HEK293 (cell line): ENCODE measurements around the gene SPAG5.

Experiments used
- EGR2 ChIP-seq: fragments of 450-650 bp; formaldehyde crosslinking; IDR thresholded peaks from 2 replicates; pipeline ENCODE4 v1.5.1; 2016; ENCODE audit warnings: low read depth, missing biosample characterization, missing genetic modification characterization
- GLIS1 ChIP-seq: fragments of 450-650 bp; formaldehyde crosslinking; IDR thresholded peaks from 2 replicates; pipeline ENCODE4 v1.5.1; 2016; ENCODE audit warnings: missing biosample characterization, missing genetic modification characterization
- HOXA7 ChIP-seq: sonication (generic); formaldehyde crosslinking; IDR thresholded peaks from 2 replicates; pipeline ENCODE4 v1.8.1; 2022; ENCODE audit warnings: missing genetic modification reagents, borderline replicate concordance
- KLF8 ChIP-seq: fragments of 450-650 bp; formaldehyde crosslinking; IDR thresholded peaks from 2 replicates; pipeline ENCODE4 v1.5.1; 2016; ENCODE audit warnings: missing biosample characterization, missing genetic modification characterization
- KLF9 ChIP-seq: fragments of 450-650 bp; formaldehyde crosslinking; IDR thresholded peaks from 2 replicates; pipeline ENCODE4 v1.5.1; 2016; ENCODE audit warnings: missing biosample characterization, missing genetic modification characterization, low read depth
- PATZ1 ChIP-seq: fragments of 450-650 bp; formaldehyde crosslinking; IDR thresholded peaks from 2 replicates; pipeline ENCODE4 v1.5.1; 2016; ENCODE audit warnings: missing biosample characterization, missing genetic modification characterization
- SCRT2 ChIP-seq: fragments of 450-650 bp; formaldehyde crosslinking; IDR thresholded peaks from 2 replicates; pipeline ENCODE4 v1.5.1; 2016; ENCODE audit warnings: missing biosample characterization, missing genetic modification characterization
- SP3 ChIP-seq: fragments of 450-650 bp; formaldehyde crosslinking; IDR thresholded peaks from 2 replicates; pipeline ENCODE4 v1.5.1; 2016; ENCODE audit warnings: missing biosample characterization, missing genetic modification characterization
- ZBTB20 ChIP-seq: fragments of 450-650 bp; formaldehyde crosslinking; IDR thresholded peaks from 2 replicates; pipeline ENCODE4 v1.5.1; 2016; ENCODE audit warnings: missing biosample characterization, missing genetic modification characterization
- ZBTB49 ChIP-seq: fragments of 450-650 bp; formaldehyde crosslinking; IDR thresholded peaks from 2 replicates; pipeline ENCODE4 v1.5.1; 2016; ENCODE audit warnings: missing biosample characterization, missing genetic modification characterization, low read depth
- ZNF132 ChIP-seq: fragments of 450-650 bp; formaldehyde crosslinking; IDR thresholded peaks from 2 replicates; pipeline ENCODE4 v1.5.1; 2017; ENCODE audit warnings: missing biosample characterization, missing genetic modification characterization, borderline replicate concordance
- ZNF2 ChIP-seq: fragments of 450-650 bp; formaldehyde crosslinking; IDR thresholded peaks from 2 replicates; pipeline ENCODE4 v1.5.1; 2016; ENCODE audit warnings: missing biosample characterization, missing genetic modification characterization
- ZNF248 ChIP-seq: fragments of 450-650 bp; formaldehyde crosslinking; IDR thresholded peaks from 2 replicates; pipeline ENCODE4 v1.5.1; 2017; ENCODE audit warnings: missing biosample characterization, missing genetic modification characterization
- ZNF266 ChIP-seq: fragments of 450-650 bp; formaldehyde crosslinking; IDR thresholded peaks from 2 replicates; pipeline ENCODE4 v1.5.1; 2016; ENCODE audit warnings: missing biosample characterization, missing genetic modification characterization, low read depth
- ZNF274 ChIP-seq, 2 experiments: fragments of 200-500 bp in 1 of 2; fragments of 450-650 bp in 1 of 2; sonication (Bioruptor generic) in 1 of 2; formaldehyde crosslinking in 1 of 2; IDR thresholded peaks; 2 replicates each; pipeline versions ENCODE4 v1.5.1 to v1.6.1; 2014 to 2016; ENCODE audit warnings: borderline replicate concordance in 1 of 2, inconsistent platforms in 1 of 2, low read length in 1 of 2, missing biosample characterization in 1 of 2, missing genetic modification characterization in 1 of 2
- ZNF341 ChIP-seq: fragments of 450-650 bp; formaldehyde crosslinking; IDR thresholded peaks from 2 replicates; pipeline ENCODE4; 2016; ENCODE audit warnings: low read depth, missing biosample characterization, missing genetic modification characterization
- ZNF362 ChIP-seq: fragments of 450-650 bp; formaldehyde crosslinking; IDR thresholded peaks from 2 replicates; pipeline ENCODE4 v1.5.1; 2016; ENCODE audit warnings: missing biosample characterization, missing genetic modification characterization
- ZNF391 ChIP-seq: fragments of 450-650 bp; formaldehyde crosslinking; IDR thresholded peaks from 2 replicates; pipeline ENCODE4 v1.5.1; 2016; ENCODE audit warnings: low read depth, missing biosample characterization, missing genetic modification characterization, borderline replicate concordance
- ZNF398 ChIP-seq: fragments of 450-650 bp; formaldehyde crosslinking; IDR thresholded peaks from 2 replicates; pipeline ENCODE4 v1.5.1; 2017; ENCODE audit warnings: missing biosample characterization, missing genetic modification characterization
- ZNF513 ChIP-seq: fragments of 450-650 bp; IDR thresholded peaks from 2 replicates; pipeline ENCODE4 v1.5.1; 2018; ENCODE audit warnings: missing biosample characterization, missing genetic modification characterization
- ZNF521 ChIP-seq: fragments of 450-650 bp; formaldehyde crosslinking; IDR thresholded peaks from 2 replicates; pipeline ENCODE4 v1.5.1; 2017; ENCODE audit warnings: missing biosample characterization, mild to moderate bottlenecking, missing genetic modification characterization
- ZNF548 ChIP-seq: fragments of 450-650 bp; formaldehyde crosslinking; IDR thresholded peaks from 2 replicates; pipeline ENCODE4 v1.5.1; 2016; ENCODE audit warnings: missing biosample characterization, missing genetic modification characterization
- ZNF600 ChIP-seq: fragments of 450-650 bp; formaldehyde crosslinking; IDR thresholded peaks from 2 replicates; pipeline ENCODE4 v1.5.1; 2016; ENCODE audit warnings: missing biosample characterization, missing genetic modification characterization
- ZNF658 ChIP-seq: fragments of 450-650 bp; formaldehyde crosslinking; IDR thresholded peaks from 2 replicates; pipeline ENCODE4; 2016; ENCODE audit warnings: missing biosample characterization, missing genetic modification characterization
- ZNF692 ChIP-seq: fragments of 450-650 bp; formaldehyde crosslinking; IDR thresholded peaks from 2 replicates; pipeline ENCODE4 v1.5.1; 2016; ENCODE audit warnings: missing biosample characterization, missing genetic modification characterization
- ZNF747 ChIP-seq: fragments of 450-650 bp; formaldehyde crosslinking; IDR thresholded peaks from 2 replicates; pipeline ENCODE4 v1.5.1; 2016; ENCODE audit warnings: missing biosample characterization, missing genetic modification characterization
- ZNF830 ChIP-seq: fragments of 450-650 bp; IDR thresholded peaks from 2 replicates; pipeline ENCODE4 v1.5.0; 2018; ENCODE audit warnings: missing biosample characterization, missing genetic modification characterization, low read depth, mild to moderate bottlenecking, moderate library complexity
- ZNF843 ChIP-seq: fragments of 450-650 bp; formaldehyde crosslinking; IDR thresholded peaks from 2 replicates; pipeline ENCODE4 v1.5.1; 2016; ENCODE audit warnings: missing biosample characterization, missing genetic modification characterization
- ZSCAN23 ChIP-seq: fragments of 450-650 bp; formaldehyde crosslinking; IDR thresholded peaks from 2 replicates; pipeline ENCODE4 v1.5.1; 2016; ENCODE audit warnings: missing biosample characterization, missing genetic modification characterization

SPAG5 gene

GRCh38 chr17:28599311-28600184, 723 bp upstream of the SPAG5 start (continued):
- peak; percentile 21 for TF ChIP-seq ZNF341 (tag by site-specific recombination)
- no peak for TF ChIP-seq SP3 (tag by site-specific recombination)
- TF ChIP-seq ZNF600, result 0 out of 2 replicates have a peak, but pooled peaks have one; percentile 63
- no peak for TF ChIP-seq ZNF266 (tag by site-specific recombination)
- TF ChIP-seq ZNF521, result no peak
- TF ChIP-seq SCRT2, result peak; percentile 99
- no peak for TF ChIP-seq HOXA7 (CRISPR knock-in tag)
- TF ChIP-seq ZNF747, result no peak
- no peak for TF ChIP-seq ZNF843 (tag by site-specific recombination)
- TF ChIP-seq ZBTB49 (tag by site-specific recombination), result no peak
- TF ChIP-seq PATZ1 (tag by site-specific recombination), result no peak
- peak; percentile 95 for TF ChIP-seq ZNF692 (tag by site-specific recombination)
- no peak for TF ChIP-seq EGR2 (tag by site-specific recombination)
- TF ChIP-seq ZNF132 (tag by site-specific recombination), result no peak
- TF ChIP-seq ZNF398 (tag by site-specific recombination), result 0 out of 2 replicates have a peak, but pooled peaks have one; percentile 10
- TF ChIP-seq ZNF658 (tag by site-specific recombination), result no peak
- 0 out of 2 replicates have a peak, but pooled peaks have one; percentile 2 for TF ChIP-seq ZNF513
- 0 out of 2 replicates have a peak, but pooled peaks have one; percentile 44 for TF ChIP-seq ZNF391 (tag by site-specific recombination)
- TF ChIP-seq ZNF248 (tag by site-specific recombination), result no peak
- peak; percentile 43; the same call in 1 of the 2 replicates for TF ChIP-seq ZBTB20 (tag by site-specific recombination)
- TF ChIP-seq ZNF548 (tag by site-specific recombination), result no peak
- no peak for TF ChIP-seq ZNF830 (tag by site-specific recombination)
- no peak for TF ChIP-seq GLIS1 (tag by site-specific recombination)
- 0 out of 2 replicates have a peak, but pooled peaks have one; percentile 13 for TF ChIP-seq ZSCAN23 (tag by site-specific recombination)
- no peak for TF ChIP-seq ZNF274 (IDR thresholded peaks at IDR 0.05; ENCODE audit: low read length)
- TF ChIP-seq ZNF274 (tag by site-specific recombination; IDR thresholded peaks at IDR 0.05; ENCODE audit: borderline replicate concordance), result no peak
- TF ChIP-seq ZNF362, result no peak
- TF ChIP-seq KLF9 (tag by site-specific recombination), result no peak
- TF ChIP-seq ZNF2 (tag by site-specific recombination), result no peak
- TF ChIP-seq KLF8, result no peak; the same call in 1 of the 2 replicates
